ENCODE data around the gene GREM1. TPM values are rescaled to one million over a fixed set of nuclear protein-coding genes. Genes with fewer than 3 reads are reported as not detected.

GREM1 gene
- 8.3 to 21.2 TPM (median 9.4 TPM) in 5 replicates for total RNA-seq (2022; extraction: Qiagen RNA extraction; ENCODE audit: low read depth)

GRCh38 chr15:32717426-32718226 is at the start of gene GREM1:
Gene GREM1, plus strand, starts transcription at chr15:32718004. Its CDS starts 12,687 bp downstream, at chr15:32730691.

Other genes starting within 250 kb of the GREM1 start
- 0.94 to 1.7 TPM (median 1.4 TPM) in 5 replicates for gene GOLGA8N, start 124.5 kb upstream of the GREM1 start, total RNA-seq (2022; extraction: Qiagen RNA extraction; ENCODE audit: low read depth)
- gene ARHGAP11A, start 102.5 kb upstream of the GREM1 start, total RNA-seq (2022; extraction: Qiagen RNA extraction; ENCODE audit: low read depth) = 66.2 to 98.2 TPM (median 90.5 TPM) in 5 replicates
- 1.6 to 3.7 TPM (median 2.2 TPM) in 5 replicates for gene SCG5, start 76.3 kb upstream of the GREM1 start, total RNA-seq (2022; extraction: Qiagen RNA extraction; ENCODE audit: low read depth)